HK-2 (cell line): ENCODE data around the gene VOPP1.
"Not testable (repeated sequence)": the region's sequence is repeated elsewhere in the genome, so short reads cannot be mapped to it uniquely, and the experiment has no call there.

Experiments
- DNase-seq: peaks from one replicate; pipeline ENCODE4 v3.0.0-alpha.2; 2018; ENCODE audit not compliant: unreplicated experiment

VOPP1 gene, protein sequence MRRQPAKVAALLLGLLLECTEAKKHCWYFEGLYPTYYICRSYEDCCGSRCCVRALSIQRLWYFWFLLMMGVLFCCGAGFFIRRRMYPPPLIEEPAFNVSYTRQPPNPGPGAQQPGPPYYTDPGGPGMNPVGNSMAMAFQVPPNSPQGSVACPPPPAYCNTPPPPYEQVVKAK

DNA sequence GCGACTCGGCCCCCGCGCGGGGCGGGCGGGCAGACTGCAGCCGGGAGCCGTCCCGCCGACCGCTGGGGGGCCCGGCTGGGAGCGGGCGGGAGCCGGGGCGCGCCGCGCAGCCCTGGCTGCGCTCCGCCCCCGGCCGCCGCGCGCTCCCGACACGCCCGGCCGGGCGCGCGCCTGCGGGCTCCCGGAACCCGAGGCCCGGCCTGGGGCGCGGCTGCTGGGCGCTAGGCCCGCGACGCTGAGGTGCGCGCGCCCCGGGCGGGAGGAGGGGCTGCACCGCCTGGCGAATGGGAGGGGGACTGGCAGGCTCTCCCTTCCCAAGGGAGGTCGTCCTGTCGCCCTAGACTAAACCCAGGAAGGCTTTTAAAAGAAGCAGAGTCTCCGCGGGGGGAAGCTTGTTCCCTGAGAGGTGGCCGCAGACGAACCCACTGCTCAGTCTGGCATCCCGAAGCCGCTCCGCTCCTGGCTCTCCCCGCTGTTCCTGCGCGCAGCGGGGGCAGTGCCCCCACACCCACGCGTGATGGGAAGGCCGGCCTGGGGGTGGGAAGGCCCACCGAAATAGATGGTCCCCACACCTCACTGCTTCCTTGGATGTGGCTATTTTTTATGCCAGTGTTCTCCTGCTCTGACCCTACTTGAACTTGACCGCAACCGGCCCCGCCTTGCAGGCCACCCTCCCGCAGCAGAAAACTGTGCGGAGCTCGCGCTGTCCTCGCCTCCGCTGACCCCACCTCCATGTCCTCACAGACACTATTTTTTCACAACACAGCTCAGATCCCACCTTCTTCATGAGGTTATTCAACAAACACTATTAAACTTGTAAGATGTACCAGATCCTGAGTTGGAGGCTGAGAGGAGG lies at the start of gene VOPP1:
VOPP1 (minus strand) TSS at position 125 of the 856 bp plus-strand sequence. CDS start 178 bp downstream, outside the sequence.
- peak; percentile 58 for DNase-seq

DNA sequence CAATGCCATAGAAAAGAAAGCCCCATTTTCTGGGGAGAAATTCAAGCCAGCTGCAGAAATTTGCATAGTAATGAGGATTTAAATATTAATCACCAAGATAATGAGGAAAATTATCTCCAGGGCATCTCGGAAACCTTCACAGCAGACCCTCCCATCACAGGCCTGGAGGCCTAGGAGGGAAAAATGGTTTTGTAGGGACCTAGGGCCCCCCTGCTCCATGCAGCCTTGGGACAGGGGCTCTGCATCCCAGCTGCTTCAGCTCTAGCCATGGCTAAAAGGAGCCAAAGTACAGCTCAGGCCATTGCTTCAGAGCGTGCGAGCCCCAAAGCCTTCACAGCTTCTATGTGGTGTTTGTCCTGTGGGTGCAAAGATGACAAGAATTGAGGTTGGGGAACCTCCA lies 46.6 kb upstream of the VOPP1 start:
- no peak for DNase-seq

DNA sequence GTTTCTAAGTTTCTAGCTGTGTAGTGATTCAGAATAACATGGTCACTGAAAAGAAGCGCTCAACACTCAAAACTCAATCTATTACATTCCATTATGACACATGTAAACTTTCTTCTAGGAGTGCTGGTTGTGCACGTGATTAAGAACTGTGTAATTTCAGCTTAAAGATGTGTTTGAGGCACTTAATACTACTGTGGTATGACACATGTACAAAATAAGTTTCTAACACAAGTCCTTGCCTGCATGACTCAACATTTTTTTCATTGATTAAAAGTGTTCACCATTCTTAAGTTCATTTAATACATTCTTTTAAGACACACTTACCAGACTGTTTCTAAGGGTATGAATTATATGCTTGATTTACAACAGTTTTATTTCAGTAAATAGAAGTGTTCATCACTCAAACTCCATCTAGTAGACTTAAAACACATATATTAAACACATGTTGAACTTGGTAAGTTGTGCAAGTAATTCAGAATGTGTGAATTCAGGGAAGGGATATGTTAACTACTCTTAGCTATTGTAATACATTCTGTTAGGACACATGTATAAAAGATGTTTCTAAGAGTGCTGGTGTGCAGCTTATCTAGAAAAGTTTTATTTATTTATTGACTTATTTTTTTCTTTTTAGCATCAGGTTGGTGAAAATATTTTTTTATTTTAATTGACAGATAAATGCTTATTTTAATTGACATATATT lies 42.2 kb upstream of the VOPP1 start:
- DNase-seq: not testable (repeated sequence)

DNA sequence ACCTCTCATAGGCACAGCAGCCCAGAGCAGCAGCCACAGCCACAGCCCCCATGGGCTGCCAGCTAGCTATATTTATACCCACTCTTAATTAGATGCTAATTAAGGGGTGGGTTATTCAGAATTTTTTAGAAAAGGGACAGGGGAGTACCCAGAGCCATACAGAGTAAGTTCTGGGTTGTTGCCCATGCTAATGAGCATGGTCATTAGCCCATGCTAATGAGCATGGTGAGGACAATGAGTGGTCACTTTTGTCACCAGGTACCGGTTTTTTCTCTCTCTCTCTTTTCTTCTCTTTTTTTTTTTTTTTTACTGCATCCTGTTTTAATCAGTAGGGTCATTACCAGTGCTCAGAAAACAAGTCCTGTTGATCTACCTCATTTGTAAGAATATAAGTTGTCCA lies 37.4 kb upstream of the VOPP1 start:
- not testable (repeated sequence) for DNase-seq

DNA sequence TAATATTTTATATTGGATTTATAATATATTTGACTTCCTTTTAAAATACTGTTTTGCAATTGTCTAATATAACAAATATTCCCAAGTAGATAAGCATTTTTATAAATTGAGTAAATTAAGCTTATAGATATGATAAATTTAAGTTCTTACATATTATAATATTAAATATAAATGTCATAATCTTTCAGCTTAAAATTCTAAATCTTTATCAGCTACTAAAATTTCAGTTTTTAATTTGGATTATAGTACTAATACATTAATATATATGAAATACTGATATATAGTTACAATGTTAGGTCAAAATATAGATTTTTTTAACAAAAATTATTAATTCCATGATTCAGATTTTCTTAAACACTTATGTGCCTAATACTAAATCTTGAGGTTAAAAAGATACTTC lies 33.4 kb upstream of the VOPP1 start:
- not testable (repeated sequence) for DNase-seq

DNA sequence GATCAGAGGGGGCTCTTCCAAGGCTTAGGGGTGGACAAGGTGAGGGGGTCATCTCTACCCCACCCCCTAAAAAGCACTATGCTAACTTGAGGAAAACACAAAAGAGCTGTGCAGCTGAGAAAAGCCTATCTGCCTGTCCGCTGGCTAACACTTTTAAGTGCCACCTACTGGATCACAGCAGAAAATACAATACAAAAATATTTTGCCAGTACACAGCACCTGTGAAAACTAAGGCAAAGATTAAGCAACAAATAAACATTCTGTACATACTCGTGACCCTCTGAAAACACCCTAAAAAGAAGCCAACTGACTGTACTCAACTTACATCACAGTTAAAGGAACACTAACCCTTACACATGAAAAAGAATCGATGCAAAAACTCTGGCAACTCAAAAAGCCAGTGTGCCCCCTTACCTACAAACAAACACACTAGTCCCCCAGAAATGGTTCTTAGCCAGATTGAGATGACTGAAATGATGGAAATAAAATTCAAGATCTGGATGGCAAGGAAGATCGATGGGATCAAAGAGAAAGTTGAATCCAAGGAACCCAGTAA lies 25.7 kb upstream of the VOPP1 start:
- not testable (repeated sequence) for DNase-seq

DNA sequence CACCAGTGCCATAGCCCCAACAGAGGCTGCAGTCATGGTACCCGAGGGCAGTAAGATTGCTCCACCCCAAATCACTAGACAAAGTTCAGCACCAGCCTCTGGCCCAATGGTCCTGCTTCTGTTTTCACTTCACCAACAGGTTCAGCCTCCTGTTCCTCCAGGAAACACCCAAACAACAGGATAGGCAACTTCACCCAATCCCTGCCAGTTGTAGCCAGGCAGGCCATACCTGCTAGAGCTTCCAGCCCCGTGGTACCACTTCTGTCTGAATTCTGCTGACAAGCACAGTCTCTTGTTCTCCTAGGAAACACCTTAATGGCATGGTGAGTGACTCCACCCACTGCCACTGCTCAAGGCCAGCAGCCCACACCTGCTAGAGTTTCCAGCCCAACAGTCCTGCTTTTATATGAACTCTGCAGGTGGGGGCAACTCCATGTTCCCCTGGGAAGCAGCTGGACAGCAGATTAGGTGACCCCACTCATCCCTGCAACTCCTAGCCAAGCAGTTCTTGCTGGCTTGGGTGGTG lies 25.0 kb upstream of the VOPP1 start:
- DNase-seq: not testable (repeated sequence)

DNA sequence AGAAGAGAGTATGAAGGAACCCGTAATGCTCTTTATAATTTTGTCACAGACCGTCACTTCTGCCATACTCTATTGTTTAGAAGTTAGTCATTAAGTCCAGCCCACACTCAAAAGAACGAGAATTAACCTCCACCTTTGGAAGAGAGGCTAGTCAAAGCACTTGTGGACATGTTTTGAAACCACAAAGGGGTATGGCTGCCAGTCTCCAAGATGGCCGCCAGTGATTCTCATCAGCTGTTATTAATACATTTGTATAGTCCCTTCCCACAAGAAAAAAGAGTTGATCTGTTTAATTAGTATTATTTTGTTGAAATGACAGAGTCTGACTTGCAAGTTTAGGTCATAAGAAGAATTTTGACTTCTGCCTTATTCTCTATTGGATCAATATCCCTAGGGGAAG lies 23.2 kb upstream of the VOPP1 start:
- no peak for DNase-seq

DNA sequence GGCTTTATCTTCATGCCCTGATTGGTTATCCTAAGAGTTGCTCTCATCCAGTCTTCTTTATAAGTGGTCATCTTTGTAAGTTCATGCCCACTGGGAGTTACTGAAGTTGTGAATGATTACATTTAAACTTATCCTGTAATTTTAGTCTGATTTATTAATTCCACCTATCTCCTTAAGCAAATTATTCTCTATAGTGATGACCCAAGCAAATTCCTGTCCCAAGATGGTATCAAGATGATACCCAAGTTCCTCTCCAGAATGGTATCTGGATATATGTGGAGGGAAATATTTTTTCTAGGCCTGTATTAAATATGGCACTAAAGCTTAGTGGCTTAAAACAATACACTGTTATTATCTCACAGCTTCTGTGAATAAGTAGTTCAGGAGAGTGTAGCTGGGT lies 22.6 kb upstream of the VOPP1 start:
- no peak for DNase-seq

DNA sequence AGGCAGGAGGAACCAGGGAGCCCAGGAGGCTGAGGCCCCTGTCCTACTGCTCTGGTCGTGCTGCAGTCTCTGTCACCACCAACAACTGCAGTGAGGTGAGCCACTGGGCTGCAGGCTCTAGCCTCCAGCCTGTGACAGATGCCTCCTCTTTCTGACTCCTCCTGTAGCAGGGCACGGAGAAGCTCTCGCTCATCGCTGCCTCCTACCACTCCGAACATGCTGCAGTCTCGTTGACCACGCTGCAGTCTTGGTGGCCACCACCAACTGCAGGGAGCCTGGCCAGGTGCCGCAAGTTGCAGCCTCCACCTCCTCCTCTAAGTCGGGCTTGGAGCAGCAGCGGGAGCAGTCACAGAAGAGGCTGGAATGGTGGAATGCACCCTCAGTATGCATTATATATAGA lies 22.1 kb upstream of the VOPP1 start:
- DNase-seq: no peak

DNA sequence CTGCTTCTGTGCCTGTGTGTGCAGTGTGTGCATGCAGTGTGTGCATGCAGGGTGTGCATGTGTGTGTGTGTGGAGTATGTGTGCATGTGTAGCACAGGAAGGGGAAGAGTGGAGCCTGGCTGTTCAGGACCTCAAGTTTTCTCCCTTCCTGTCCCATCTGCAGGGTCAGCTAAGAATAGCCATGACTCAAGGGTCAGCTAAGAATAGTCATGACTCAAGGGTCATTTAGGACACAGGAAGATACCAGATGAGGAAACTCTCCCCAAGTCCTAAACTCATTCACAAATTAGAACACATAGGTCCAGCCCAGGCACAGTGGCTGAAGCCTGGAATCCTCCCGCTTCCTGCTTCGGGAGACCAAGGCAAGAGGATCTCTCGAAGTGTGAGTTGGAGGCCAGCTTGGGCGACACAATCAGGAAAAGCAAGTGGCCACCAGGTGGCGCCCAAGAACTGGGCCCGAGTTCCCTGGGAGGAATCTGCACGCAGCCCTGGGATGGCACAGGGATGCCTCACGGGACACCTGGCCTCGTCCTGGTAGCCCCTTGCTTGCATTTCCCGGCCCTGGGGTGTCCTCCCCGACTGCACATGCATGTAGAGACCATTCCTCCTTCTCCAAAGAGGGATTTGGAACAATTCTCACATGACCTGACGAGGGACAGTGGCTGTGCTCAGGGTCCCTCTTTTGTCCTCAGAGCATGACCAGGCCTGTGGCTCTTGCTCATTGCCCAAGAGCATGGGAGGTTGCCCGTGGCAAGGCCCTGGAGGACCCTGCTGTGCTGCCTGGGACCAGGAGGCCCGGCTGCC lies 21.4 kb upstream of the VOPP1 start:
- DNase-seq: peak; percentile 72

DNA sequence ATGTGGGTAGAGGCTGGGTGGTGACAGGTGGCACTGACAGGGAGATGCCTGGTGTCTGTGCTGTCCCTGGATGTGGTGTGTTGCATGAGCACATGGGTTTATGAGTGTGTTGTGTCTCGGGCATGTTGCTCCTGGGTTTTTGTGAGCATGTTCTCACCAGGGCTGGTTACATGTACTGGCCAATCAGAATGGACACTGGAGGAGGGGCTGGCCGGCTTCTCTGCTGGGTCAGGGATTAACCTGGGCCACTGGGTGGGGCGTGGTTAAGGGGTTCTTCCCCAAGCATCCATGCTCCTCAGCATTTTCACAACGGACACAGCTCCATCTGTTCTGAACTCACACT lies 20.8 kb upstream of the VOPP1 start:
- no peak for DNase-seq

DNA sequence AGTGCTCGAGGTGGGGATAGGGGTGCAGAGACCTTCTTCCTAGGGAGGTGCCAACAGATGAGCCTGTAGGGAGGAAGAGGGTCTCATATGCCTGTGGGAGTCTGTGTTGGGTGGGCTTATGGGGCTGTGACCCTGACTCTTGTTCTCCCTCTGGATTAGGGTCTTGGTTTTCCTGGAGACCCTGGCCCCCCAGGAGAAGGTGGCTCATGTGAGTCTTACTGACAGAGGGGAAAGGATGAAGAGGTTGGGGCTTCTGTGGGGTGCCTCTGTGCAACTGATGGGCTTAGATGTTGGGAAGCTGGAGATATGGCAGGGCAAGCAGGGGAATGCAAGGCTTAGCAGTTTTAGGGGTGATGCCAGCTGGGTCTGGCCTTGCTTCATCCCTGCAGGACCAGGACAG lies 20.2 kb upstream of the VOPP1 start:
- DNase-seq: no peak

DNA sequence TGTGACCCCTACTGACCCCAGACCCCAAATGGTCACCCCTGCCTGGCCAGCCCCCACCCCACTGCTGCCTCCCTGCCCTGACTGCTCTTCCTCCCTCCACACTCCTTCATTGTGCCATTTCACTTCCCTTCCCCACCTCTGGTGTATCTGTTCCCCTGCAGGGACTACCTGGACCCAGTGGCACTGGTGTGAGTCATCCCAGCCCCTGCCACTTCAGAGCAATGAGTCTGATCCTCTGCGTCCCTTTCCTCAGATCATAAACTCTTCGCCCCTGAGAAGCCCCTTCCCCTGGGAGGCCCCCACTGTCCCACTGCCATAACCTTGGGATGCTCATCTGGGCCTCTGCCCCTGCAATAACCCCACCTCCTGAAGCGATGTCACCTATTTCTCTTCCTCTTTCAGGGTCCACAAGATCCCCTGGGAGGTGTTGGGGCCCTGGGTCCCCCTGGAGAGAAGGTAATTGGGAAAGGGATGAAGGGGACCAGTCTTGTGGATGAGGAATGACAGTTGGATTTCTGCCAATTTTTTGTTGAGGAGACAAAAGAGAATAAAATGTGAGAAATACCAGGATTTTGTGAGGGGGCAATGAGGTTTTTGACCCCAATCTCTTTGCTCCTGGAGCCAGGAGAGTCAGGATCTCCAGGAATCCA lies 19.1 kb upstream of the VOPP1 start:
- no peak for DNase-seq

DNA sequence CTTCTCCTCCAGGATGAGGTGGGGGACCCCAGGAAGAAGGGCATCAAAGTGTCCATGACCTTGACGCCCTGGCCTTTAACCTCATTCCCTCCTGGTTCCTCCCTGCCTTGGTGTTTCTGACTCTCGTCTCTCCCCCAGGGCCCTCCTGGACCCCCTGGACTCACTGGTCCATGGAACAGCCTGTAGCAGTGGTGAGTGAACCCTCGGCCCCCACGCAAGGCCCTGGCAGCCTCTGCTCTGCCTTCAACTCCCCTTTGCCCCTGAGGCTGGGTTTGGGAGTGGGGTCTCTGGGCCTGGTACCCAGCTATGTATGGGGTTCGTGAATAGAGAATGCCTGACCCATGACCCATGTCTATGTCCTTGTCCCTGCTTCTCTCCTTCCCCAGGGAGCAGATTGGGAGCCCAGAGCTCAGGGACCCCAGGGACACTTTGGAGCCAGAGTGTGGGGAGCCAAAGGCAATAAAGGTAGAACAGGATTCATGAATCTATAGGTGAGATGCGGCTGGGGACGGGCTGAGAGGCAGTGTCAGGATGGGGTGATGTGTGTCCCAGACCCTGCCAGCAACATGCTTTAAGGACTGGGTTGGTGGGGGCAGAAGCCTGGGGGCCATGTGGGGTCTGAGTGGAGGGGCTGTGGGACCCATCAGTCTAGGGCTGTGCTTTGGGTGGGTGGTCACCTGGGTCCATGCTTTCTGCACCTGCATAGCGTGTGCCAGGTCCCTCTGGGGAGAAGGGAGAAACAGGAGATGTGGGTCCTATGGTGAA lies 18.4 kb upstream of the VOPP1 start:
- no peak for DNase-seq

DNA sequence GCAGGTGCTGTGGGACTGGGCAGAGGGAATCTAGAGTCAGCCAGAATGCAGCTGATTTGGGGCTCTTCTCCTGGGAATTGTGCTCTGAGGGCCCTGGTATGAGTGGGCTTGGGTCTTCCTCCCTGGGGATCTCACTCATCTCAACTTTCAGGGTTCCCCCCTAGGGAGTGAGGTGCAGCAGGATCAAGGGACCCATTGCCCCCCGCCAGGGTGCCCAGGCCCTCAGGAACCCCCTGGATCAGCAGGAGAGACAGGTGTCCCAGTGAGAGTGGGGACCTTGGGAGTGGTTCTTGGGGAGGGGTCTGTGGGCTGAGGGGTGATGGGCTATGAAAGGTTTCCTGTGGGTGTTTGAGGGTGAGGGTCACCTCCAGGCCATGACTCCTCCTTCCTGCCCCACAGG lies 17.6 kb upstream of the VOPP1 start:
- DNase-seq: no peak

DNA sequence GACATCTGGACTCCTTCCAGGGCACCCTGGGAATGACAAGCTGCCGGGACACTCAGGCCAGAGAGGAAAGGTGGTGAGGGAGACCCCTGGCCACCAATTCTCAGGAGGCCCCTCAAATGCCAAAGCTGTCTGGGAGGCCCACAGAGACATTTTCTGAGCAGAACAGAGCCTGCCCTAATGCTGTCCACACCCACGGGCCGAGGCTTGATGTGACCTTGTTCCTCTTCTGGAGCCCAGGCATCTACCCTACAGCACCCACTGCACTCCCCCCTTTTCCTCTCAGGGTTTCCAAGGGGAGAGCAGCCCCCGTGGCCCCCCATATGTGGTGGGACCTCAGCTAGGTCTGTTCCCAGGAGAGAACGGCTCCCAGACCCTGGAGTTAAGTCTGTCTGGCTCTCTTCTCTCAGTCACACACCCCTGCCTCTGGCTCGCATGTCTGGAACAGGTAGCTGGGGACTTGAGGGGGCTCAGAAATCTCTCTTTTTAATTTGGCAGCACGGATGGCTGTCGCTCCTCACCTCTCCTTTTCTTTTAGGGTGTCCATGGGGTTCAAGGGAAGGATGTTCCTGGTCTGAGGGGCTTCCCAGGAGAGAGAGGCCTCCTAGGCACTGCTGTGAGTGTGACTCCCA lies 16.8 kb upstream of the VOPP1 start:
- no peak for DNase-seq

DNA sequence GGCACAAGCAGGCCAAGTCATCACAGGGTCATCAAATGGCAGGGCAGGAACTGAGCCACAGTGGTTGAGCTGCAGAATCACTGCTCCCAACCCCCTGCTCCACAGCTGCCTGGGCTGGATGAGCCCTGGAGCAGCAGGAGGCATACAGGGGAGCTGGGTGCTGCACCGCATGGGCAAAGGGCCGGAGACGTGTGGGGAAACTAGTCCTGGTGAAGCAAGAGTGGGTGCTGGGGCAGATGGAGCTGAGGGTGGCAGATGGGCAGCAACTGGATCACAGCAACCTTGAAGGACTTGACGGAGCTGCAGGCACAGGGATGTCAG lies 16.0 kb upstream of the VOPP1 start:
- DNase-seq: no peak

DNA sequence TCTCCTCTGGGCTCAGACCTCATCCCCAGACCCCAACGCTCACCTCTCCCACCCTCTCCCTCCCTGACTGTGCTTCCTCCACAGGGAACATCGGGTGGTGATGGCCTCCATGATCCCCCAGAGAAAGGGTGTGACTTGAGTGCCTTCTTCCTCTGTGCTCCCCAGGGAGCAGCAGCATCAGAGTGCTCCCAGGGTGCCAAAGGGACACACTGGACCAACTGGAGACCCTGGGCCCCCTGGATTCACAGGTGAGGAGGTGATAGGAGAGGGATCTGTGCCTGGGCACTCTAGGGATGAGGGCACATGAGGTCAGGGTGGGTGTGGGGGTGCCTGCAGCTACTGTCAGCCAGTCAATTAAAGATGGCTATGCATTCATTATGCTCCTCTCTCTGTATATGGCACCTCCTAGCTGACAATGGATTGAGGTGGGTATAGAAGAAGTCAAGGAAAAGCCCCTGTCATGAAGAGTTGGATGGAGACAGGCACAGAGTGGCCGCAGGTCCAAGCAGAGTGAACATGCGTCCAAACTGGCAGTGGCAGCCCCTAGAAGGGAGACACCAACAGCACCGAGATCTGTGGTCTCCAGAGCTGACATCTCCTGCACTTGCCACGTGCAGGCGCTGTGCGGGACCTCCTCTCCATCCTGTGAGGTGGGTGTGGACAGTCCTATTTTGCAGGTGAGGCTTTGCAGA lies 15.5 kb upstream of the VOPP1 start:
- no peak for DNase-seq
